H9 (cell line): ENCODE results near the gene GTF2F2. TPM values are rescaled to one million over a fixed set of nuclear protein-coding genes. Genes with fewer than 3 reads are reported as not detected.

Experiments
- DNase-seq: peaks from one replicate; pipeline ENCODE4 v3.0.0-alpha.2; 2017
- H2AFZ ChIP-seq: one replicate; pipeline ENCODE4 v1.6.1; 2013; ENCODE audit warnings: mild to moderate bottlenecking, low read length, control low read depth, moderate library complexity
- H2AK5ac ChIP-seq: 2 replicates; pipeline ENCODE4 v1.6.1; 2013; ENCODE audit warnings: low read length, control low read depth, mixed read lengths; ENCODE audit not compliant: insufficient read length
- H2BK120ac ChIP-seq: one replicate; pipeline ENCODE4 v1.6.1; 2013; ENCODE audit warnings: low read depth, mild to moderate bottlenecking, low read length, control low read depth, inconsistent platforms; ENCODE audit not compliant: poor library complexity, severe bottlenecking
- H2BK12ac ChIP-seq: 2 replicates; pipeline ENCODE4 v1.6.1; 2013; ENCODE audit warnings: low read length, control low read depth, mixed read lengths, low read depth; ENCODE audit not compliant: insufficient read length
- H2BK15ac ChIP-seq: 2 replicates; pipeline ENCODE4 v1.6.1; 2013; ENCODE audit warnings: low read depth, low read length, control low read depth
- H2BK20ac ChIP-seq: one replicate; pipeline ENCODE4 v1.6.1; 2013; ENCODE audit warnings: low read depth, mild to moderate bottlenecking, low read length, control low read depth, inconsistent platforms; ENCODE audit not compliant: poor library complexity, severe bottlenecking
- H2BK5ac ChIP-seq: 2 replicates; pipeline ENCODE4 v1.6.1; 2013; ENCODE audit warnings: low read length, control low read depth, mixed read lengths; ENCODE audit not compliant: insufficient read length
- H3K14ac ChIP-seq: 2 replicates; pipeline ENCODE4 v1.6.1; 2013; ENCODE audit warnings: low read length, control low read depth; ENCODE audit not compliant: insufficient read depth
- H3K18ac ChIP-seq: 2 replicates; pipeline ENCODE4 v1.6.1; 2013; ENCODE audit warnings: low read depth, mild to moderate bottlenecking, mixed read lengths, low read length, control low read depth; ENCODE audit not compliant: insufficient read length
- H3K23ac ChIP-seq: 2 replicates; pipeline ENCODE4 v1.6.1; 2013; ENCODE audit warnings: low read length, control low read depth, mixed read lengths, low read depth; ENCODE audit not compliant: insufficient read length
- H3K23me2 ChIP-seq: 2 replicates; pipeline ENCODE4 v1.6.1; 2013; ENCODE audit warnings: low read depth, mild to moderate bottlenecking, mixed read lengths, low read length, control low read depth; ENCODE audit not compliant: insufficient read length, poor library complexity, severe bottlenecking
- H3K27ac ChIP-seq: 2 replicates; pipeline ENCODE4 v1.5.1; 2013; ENCODE audit warnings: low read length, control low read depth, mixed read lengths, low read depth; ENCODE audit not compliant: insufficient read length
- H3K27me3 ChIP-seq: 2 replicates; pipeline ENCODE4 v1.6.1; 2013; ENCODE audit warnings: low read length, control low read depth, inconsistent platforms; ENCODE audit not compliant: insufficient read depth
- H3K4ac ChIP-seq: 2 replicates; pipeline ENCODE4 v1.6.1; 2013; ENCODE audit warnings: low read depth, mild to moderate bottlenecking, control low read depth, inconsistent platforms, low read length, moderate library complexity
- H3K4me1 ChIP-seq: 2 replicates; pipeline ENCODE4 v1.6.1; 2013; ENCODE audit warnings: low read length, control low read depth, inconsistent platforms; ENCODE audit not compliant: insufficient read depth
- H3K4me2 ChIP-seq: 2 replicates; pipeline ENCODE4 v1.6.1; 2013; ENCODE audit warnings: low read length, control low read depth, mixed read lengths; ENCODE audit not compliant: insufficient read length, insufficient read depth
- H3K56ac ChIP-seq: 2 replicates; pipeline ENCODE4 v1.6.1; 2013; ENCODE audit warnings: low read depth, mild to moderate bottlenecking, mixed read lengths, low read length, control low read depth; ENCODE audit not compliant: insufficient read length
- H3K79me1 ChIP-seq: 2 replicates; pipeline ENCODE4 v1.6.1; 2013; ENCODE audit warnings: low read depth, mild to moderate bottlenecking, moderate library complexity, low read length, control low read depth, inconsistent platforms; ENCODE audit not compliant: insufficient read depth, poor library complexity, severe bottlenecking
- H3K79me2 ChIP-seq: 2 replicates; pipeline ENCODE4 v1.6.1; 2013; ENCODE audit warnings: low read length, control low read depth, inconsistent platforms; ENCODE audit not compliant: insufficient read depth
- H3K9ac ChIP-seq: 2 replicates; pipeline ENCODE4 v1.6.1; 2013; ENCODE audit warnings: low read length, control low read depth, mixed read lengths; ENCODE audit not compliant: insufficient read length; ENCODE audit errors: extremely low read depth
- H3K9me3 ChIP-seq: one replicate; pipeline ENCODE4 v1.6.1; 2013; ENCODE audit warnings: low read depth, low read length, inconsistent platforms; ENCODE audit not compliant: control insufficient read depth
- H3T11ph ChIP-seq: one replicate; pipeline ENCODE4 v1.6.1; 2013; ENCODE audit warnings: mild to moderate bottlenecking, low read length, control low read depth, inconsistent platforms
- H4K20me1 ChIP-seq: one replicate; pipeline ENCODE4 v1.6.1; 2013; ENCODE audit not compliant: control insufficient read depth, insufficient read length, insufficient read depth
- H4K5ac ChIP-seq: 2 replicates; pipeline ENCODE4 v1.6.1; 2013; ENCODE audit warnings: low read depth, mild to moderate bottlenecking, mixed read lengths, low read length, control low read depth; ENCODE audit not compliant: insufficient read length
- H4K8ac ChIP-seq: replicated peaks from 2 replicates; pipeline ENCODE4 v1.6.1; 2013; ENCODE audit warnings: low read length, control low read depth, mixed read lengths, low read depth; ENCODE audit not compliant: insufficient read length
- H4K91ac ChIP-seq: 2 replicates; pipeline ENCODE4 v1.6.1; 2013; ENCODE audit warnings: low read depth, mild to moderate bottlenecking, moderate library complexity, mixed read lengths, low read length, control low read depth; ENCODE audit not compliant: insufficient read length
- H3K27ac Mint-ChIP-seq, 3 experiments: 2 replicates in 2 of 3; 3 replicates in 1 of 3; pipeline ENCODE4 v1.8.0; 2020 to 2021; ENCODE audit warnings: mixed read lengths in 3 of 3, mild to moderate bottlenecking in 1 of 3, moderate library complexity in 1 of 3
- H3K27me3 Mint-ChIP-seq: 2 replicates; pipeline ENCODE4 v1.8.0; 2021; ENCODE audit warnings: low read depth, mild to moderate bottlenecking, moderate library complexity, mixed read lengths
- H3K36me3 Mint-ChIP-seq, 3 experiments: 2 replicates in 2 of 3; 3 replicates in 1 of 3; pipeline ENCODE4 v1.8.0; 2020 to 2021; ENCODE audit warnings: low read depth in 3 of 3, mixed read lengths in 3 of 3; ENCODE audit not compliant: insufficient read depth in 1 of 3
- H3K4me1 Mint-ChIP-seq, 2 experiments: 2 replicates each; pipeline ENCODE4 v1.8.0; 2020; ENCODE audit warnings: mixed read lengths in 2 of 2
- H3K4me3 Mint-ChIP-seq, 2 experiments: 2 replicates in 1 of 2; 3 replicates in 1 of 2; pipeline ENCODE4 v1.8.0; 2020 to 2021; ENCODE audit warnings: mild to moderate bottlenecking in 2 of 2, mixed read lengths in 2 of 2, moderate library complexity in 1 of 2
- H3K9me3 Mint-ChIP-seq, 2 experiments: 2 replicates in 1 of 2; 3 replicates in 1 of 2; pipeline ENCODE4 v1.8.0; 2020; ENCODE audit warnings: mild to moderate bottlenecking in 2 of 2, mixed read lengths in 2 of 2, moderate library complexity in 1 of 2
- WGBS: extraction: QIAGEN DNeasy Blood & Tissue Kit; methylation state at CpG from one replicate; pipeline ENCODE4 v1.1.7; 2013; ENCODE audit warnings: missing lambda C conversion rate, low lambda C conversion rate, mixed read lengths; ENCODE audit not compliant: insufficient read length; ENCODE audit errors: extremely low coverage; 5-methylcytosine and 5-hydroxymethylcytosine counted together
- total RNA-seq: library from RNA; stranded (reverse); gene quantifications from 2 replicates; pipeline ENCODE4 v1.2.1, GENCODE V29; 2021
- TF ChIP-seq, protein P1 (sequence below): fragments of 200-600 bp; sonication (generic); conservative IDR thresholded peaks from 3 replicates; pipeline ENCODE4 v1.8.0; 2021; ENCODE audit warnings: antibody characterized with exemption, mild to moderate bottlenecking

Gene GTF2F2
- total RNA-seq, 1 experiment from 2014 or later = 29.6 TPM

DNA sequence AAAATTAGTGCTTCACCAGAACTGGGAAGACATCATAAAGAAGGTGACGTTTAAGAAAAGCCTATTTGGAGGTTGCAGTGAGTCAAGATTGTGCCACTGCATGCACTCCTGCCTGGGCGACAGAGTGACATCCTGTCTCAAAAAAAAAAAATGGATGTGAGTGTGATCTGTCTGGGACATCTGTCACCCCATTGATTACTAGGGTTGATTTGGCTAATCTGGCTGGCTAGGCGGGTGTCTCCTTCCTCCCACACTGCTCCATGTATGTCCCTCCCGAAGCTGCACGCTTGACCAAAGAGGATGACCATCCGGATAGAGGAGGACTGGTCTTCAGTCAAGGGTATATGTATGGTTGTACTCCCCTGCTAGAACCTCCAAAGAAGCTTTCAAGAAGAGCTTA, 2.6 kb downstream of the GTF2F2 start:
- no peak overlapping the region for H2AFZ ChIP-seq
- no peak overlapping the region for H2AK5ac ChIP-seq
- peaks cover 34% of the 10 kb centered on the region for H3K79me2 ChIP-seq
- peaks cover 4 to 6% (median 4%) of the 10 kb centered on the region in 3 experiments; a peak in 6 of 7 replicates for H3K36me3 Mint-ChIP-seq
- H3K9ac ChIP-seq = no peak overlapping the region
- H2BK12ac ChIP-seq = no peak overlapping the region
- H3K27ac ChIP-seq = no peak overlapping the region
- H3K4me2 ChIP-seq = no peak overlapping the region
- H3K27ac Mint-ChIP-seq = 0 out of 7 replicates have a peak overlapping the region, but pooled peaks of 1 of the 3 experiments have one; percentile 20
- H3K4ac ChIP-seq = no peak overlapping the region
- no peak overlapping the region for H3K14ac ChIP-seq
- no peak overlapping the region for H4K91ac ChIP-seq
- TF ChIP-seq, protein P1, sequence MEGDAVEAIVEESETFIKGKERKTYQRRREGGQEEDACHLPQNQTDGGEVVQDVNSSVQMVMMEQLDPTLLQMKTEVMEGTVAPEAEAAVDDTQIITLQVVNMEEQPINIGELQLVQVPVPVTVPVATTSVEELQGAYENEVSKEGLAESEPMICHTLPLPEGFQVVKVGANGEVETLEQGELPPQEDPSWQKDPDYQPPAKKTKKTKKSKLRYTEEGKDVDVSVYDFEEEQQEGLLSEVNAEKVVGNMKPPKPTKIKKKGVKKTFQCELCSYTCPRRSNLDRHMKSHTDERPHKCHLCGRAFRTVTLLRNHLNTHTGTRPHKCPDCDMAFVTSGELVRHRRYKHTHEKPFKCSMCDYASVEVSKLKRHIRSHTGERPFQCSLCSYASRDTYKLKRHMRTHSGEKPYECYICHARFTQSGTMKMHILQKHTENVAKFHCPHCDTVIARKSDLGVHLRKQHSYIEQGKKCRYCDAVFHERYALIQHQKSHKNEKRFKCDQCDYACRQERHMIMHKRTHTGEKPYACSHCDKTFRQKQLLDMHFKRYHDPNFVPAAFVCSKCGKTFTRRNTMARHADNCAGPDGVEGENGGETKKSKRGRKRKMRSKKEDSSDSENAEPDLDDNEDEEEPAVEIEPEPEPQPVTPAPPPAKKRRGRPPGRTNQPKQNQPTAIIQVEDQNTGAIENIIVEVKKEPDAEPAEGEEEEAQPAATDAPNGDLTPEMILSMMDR = no peak
- no peak overlapping the region for H4K8ac ChIP-seq
- peaks cover 8% of the 10 kb centered on the region for H3K79me1 ChIP-seq
- no peak overlapping the region for H2BK120ac ChIP-seq
- H3K27me3 ChIP-seq = no peaks in the 10 kb centered on the region
- H2BK5ac ChIP-seq = no peak overlapping the region
- WGBS = no CpG with 5 or more reads among the region's 6 CpGs
- H3K9me3 ChIP-seq = no peaks in the 10 kb centered on the region
- peak overlapping the region in 1 of 2 experiments; percentile 11; a peak in 1 of 5 replicates for H3K4me3 Mint-ChIP-seq
- no peak overlapping the region for H3K56ac ChIP-seq
- H3K18ac ChIP-seq = no peak overlapping the region
- H3K4me1 ChIP-seq = 0 out of 2 replicates have a peak, but pooled peaks cover 3% of the 10 kb centered on the region
- H3K23ac ChIP-seq = no peak overlapping the region
- H3K23me2 ChIP-seq = peaks cover 10% of the 10 kb centered on the region
- no peak for DNase-seq
- H4K5ac ChIP-seq = no peak overlapping the region
- H4K20me1 ChIP-seq = no peaks in the 10 kb centered on the region
- no peaks in the 10 kb centered on the region for H3K9me3 Mint-ChIP-seq
- H3T11ph ChIP-seq = no peak overlapping the region
- H2BK15ac ChIP-seq = no peak overlapping the region
- peaks cover 3 to 6% of the 10 kb centered on the region in 2 experiments; a peak in 3 of 4 replicates for H3K4me1 Mint-ChIP-seq
- H2BK20ac ChIP-seq = no peak overlapping the region
- H3K27me3 Mint-ChIP-seq = no peaks in the 10 kb centered on the region
